ENCODE data around the gene RANBP9. TPM values are rescaled to one million over a fixed set of nuclear protein-coding genes. Genes with fewer than 3 reads are reported as not detected.
A peak's percentile ranks its signal among the peaks of the same experiment; 100 is the strongest.

The RANBP9 gene
- total and polyA plus RNA-seq, 2 of the 13 experiments (the other 11 are each of a cell fraction or from before 2014, with no cell fraction given), result 26.6 to 30.6 TPM

GRCh38 chr6:13711733-13712598 is at the start of gene RANBP9 (continued):
- TF ChIP-seq TRIM24 (CRISPR knock-in tag; IDR thresholded peaks at IDR 0.05) (no peak), ZNF749 (CRISPR knock-in tag; IDR thresholded peaks at IDR 0.05; ENCODE audit: borderline replicate concordance) (peak; percentile 84; the same call in 1 of the 2 replicates), ZNF414 (CRISPR knock-in tag; IDR thresholded peaks at IDR 0.05) (no peak; the same call in 1 of the 2 replicates), ZNF33B (CRISPR knock-in tag; IDR thresholded peaks at IDR 0.05) (no peak), HNRNPL (IDR thresholded peaks at IDR 0.05; ENCODE audit: low read depth, low read length) (no peak), EEA1 (CRISPR knock-in tag; IDR thresholded peaks at IDR 0.05; ENCODE audit: borderline replicate concordance) (no peak), ZMAT5 (CRISPR knock-in tag; IDR thresholded peaks at IDR 0.05; ENCODE audit: borderline replicate concordance, low read depth) (no peak), MTF2 (CRISPR knock-in tag; IDR thresholded peaks at IDR 0.05; ENCODE audit: borderline replicate concordance) (peak; percentile 52; the same call in 1 of the 2 replicates), ARNT2 (CRISPR knock-in tag; IDR thresholded peaks at IDR 0.05; ENCODE audit: low read depth) (peak; percentile 78; the same call in 1 of the 2 replicates), CCAR2 (optimal IDR thresholded peaks at IDR 0.05; ENCODE audit: low read depth, low read length) (no peak), GPN1 (CRISPR knock-in tag; IDR thresholded peaks at IDR 0.05; ENCODE audit: borderline replicate concordance) (no peak), TSC22D2 (CRISPR knock-in tag; IDR thresholded peaks at IDR 0.05; ENCODE audit: borderline replicate concordance) (peak; percentile 64; the same call in 1 of the 2 replicates), ZNF251 (CRISPR knock-in tag; IDR thresholded peaks at IDR 0.05) (no peak), TFE3 (CRISPR knock-in tag; IDR thresholded peaks at IDR 0.05) (no peak), ZBTB40 (IDR thresholded peaks at IDR 0.05) (no peak), ZBTB40 (CRISPR knock-in tag; IDR thresholded peaks at IDR 0.05) (peak; percentile 62; the same call in 1 of the 2 replicates), ZNF547 (CRISPR knock-in tag; IDR thresholded peaks at IDR 0.05) (peak; percentile 34; the same call in 1 of the 2 replicates)
